SK-N-SH (cell line): ENCODE results near the gene OCEL1. TPM values are rescaled to one million over a fixed set of nuclear protein-coding genes. Genes with fewer than 3 reads are reported as not detected.

Experiments
- CTCF ChIA-PET: fragments of 300-600, 350-600 bp; formaldehyde crosslinking; extraction: SDS; loops from one replicate; lab custom pipeline; 2021; lab: Yijun Ruan, JAX
- POLR2A ChIA-PET: fragments of 350-600 bp; sonication (Branson Sonifier 250); formaldehyde crosslinking; extraction: SDS; loops from one replicate; lab custom pipeline; 2020; ENCODE audit warnings: antibody characterized with exemption, inconsistent platforms; lab: Yijun Ruan, JAX
- DNase-seq: peaks from one replicate; pipeline ENCODE4 v3.0.0; 2012
- H2AFZ ChIP-seq: fragments of 200-600 bp; sonication (generic); 2 replicates; pipeline ENCODE4 v1.8.1; 2016; ENCODE audit warnings: antibody characterized with exemption, mild to moderate bottlenecking, low read depth
- H3F3A ChIP-seq: fragments of 200-600 bp; sonication (generic); replicated peaks from 2 replicates; pipeline ENCODE3; 2016; ENCODE audit warnings: antibody characterized with exemption, mild to moderate bottlenecking; ENCODE audit not compliant: insufficient read depth
- H3K27ac ChIP-seq, 2 experiments: fragments of 200-500 bp in 1 of 2; fragments of 200-600 bp in 1 of 2; sonication (Bioruptor generic) in 1 of 2; sonication (generic), shearing (Covaris generic) in 1 of 2; 2 replicates each; pipeline versions ENCODE4 v1.5.1 to v1.6.1; 2014 to 2016; ENCODE audit warnings: low read depth in 2 of 2, inconsistent platforms in 1 of 2, low read length in 1 of 2, mild to moderate bottlenecking in 1 of 2, mixed read lengths in 1 of 2
- H3K27me3 ChIP-seq: fragments of 200-600 bp; sonication (generic), shearing (Covaris generic); 2 replicates; pipeline ENCODE4 v1.6.1; 2016; ENCODE audit warnings: mixed run types; ENCODE audit not compliant: insufficient read depth
- H3K36me3 ChIP-seq, 2 experiments: fragments of 200-500 bp in 1 of 2; fragments of 200-600 bp in 1 of 2; sonication (Bioruptor generic) in 1 of 2; sonication (generic) in 1 of 2; replicated peaks in 1 of 2; 2 replicates each; pipeline versions ENCODE3 to v1.5.1; 2014 to 2016; ENCODE audit warnings: low read length in 1 of 2, mild to moderate bottlenecking in 1 of 2; ENCODE audit not compliant: insufficient read depth in 2 of 2, control insufficient read depth in 1 of 2
- H3K4me1 ChIP-seq, 2 experiments: fragments of 200-500 bp in 1 of 2; fragments of 200-600 bp in 1 of 2; sonication (Bioruptor generic) in 1 of 2; sonication (generic), shearing (Covaris generic) in 1 of 2; 2 replicates each; pipeline versions ENCODE4 v1.5.1 to v1.6.1; 2014 to 2016; ENCODE audit warnings: low read depth in 1 of 2, low read length in 1 of 2, mixed run types in 1 of 2; ENCODE audit not compliant: insufficient read depth in 2 of 2, control insufficient read depth in 1 of 2
- H3K4me2 ChIP-seq: fragments of 200-600 bp; sonication (generic), shearing (Covaris generic); 2 replicates; pipeline ENCODE4 v1.6.1; 2017; ENCODE audit warnings: mixed run types
- H3K4me3 ChIP-seq, 2 experiments: fragments of 200-500 bp in 1 of 2; fragments of 200-600 bp in 1 of 2; sonication (Bioruptor generic) in 1 of 2; sonication (generic), shearing (Covaris generic) in 1 of 2; 2 replicates each; pipeline versions ENCODE4 v1.5.1 to v1.8.1; 2014 to 2016; ENCODE audit warnings: low read depth in 2 of 2, inconsistent platforms in 1 of 2, low read length in 1 of 2, mild to moderate bottlenecking in 1 of 2, mixed read lengths in 1 of 2, moderate library complexity in 1 of 2
- H3K79me2 ChIP-seq: fragments of 200-600 bp; sonication (generic); 2 replicates; pipeline ENCODE4 v1.8.1; 2017; ENCODE audit warnings: mild to moderate bottlenecking; ENCODE audit not compliant: insufficient read depth
- H3K9ac ChIP-seq: fragments of 200-600 bp; sonication (generic); 2 replicates; pipeline ENCODE4 v1.6.1; 2017; ENCODE audit warnings: mixed run types
- H3K9me2 ChIP-seq: fragments of 200-600 bp; sonication (generic); 2 replicates; pipeline ENCODE4 v1.6.1; 2017; ENCODE audit warnings: mixed run types
- H3K9me3 ChIP-seq: fragments of 200-600 bp; sonication (generic); 2 replicates; pipeline ENCODE4 v1.6.1; 2017; ENCODE audit warnings: mixed run types, mild to moderate bottlenecking, moderate library complexity
- H4K20me1 ChIP-seq: fragments of 200-600 bp; sonication (generic); 2 replicates; pipeline ENCODE4 v1.6.1; 2017; ENCODE audit warnings: mild to moderate bottlenecking, mixed run types; ENCODE audit not compliant: insufficient read depth
- CHD2 ChIP-seq: fragments of 150-350 bp; IDR thresholded peaks from 2 replicates; pipeline ENCODE4 v1.6.1; 2018; ENCODE audit warnings: low read length; ENCODE audit not compliant: partially characterized antibody
- EP300 ChIP-seq, 2 experiments: IDR thresholded peaks; 2 replicates each; pipeline versions ENCODE4 v1.4.0 to v1.6.1; 2012; ENCODE audit warnings: borderline replicate concordance in 1 of 2, low read depth in 1 of 2, low read length in 1 of 2
- EZH2phosphoT487 ChIP-seq: fragments of 200-600 bp; sonication (generic); IDR thresholded peaks from 2 replicates; pipeline ENCODE4 v1.6.1; 2017; ENCODE audit warnings: low read depth, mixed run types, mild to moderate bottlenecking, antibody characterized with exemption, moderate library complexity, borderline replicate concordance
- FOXJ3 ChIP-seq: sonication (generic); formaldehyde crosslinking; IDR thresholded peaks from 2 replicates; pipeline ENCODE4 v1.5.1; 2020; ENCODE audit warnings: mild to moderate bottlenecking, missing genetic modification reagents
- FOXM1 ChIP-seq: IDR thresholded peaks from 2 replicates; pipeline ENCODE4 v1.4.0; 2012; ENCODE audit warnings: low read depth, mild to moderate bottlenecking
- GABPA ChIP-seq: IDR thresholded peaks from 2 replicates; pipeline ENCODE4 v1.4.0; 2012; ENCODE audit warnings: low read depth, mild to moderate bottlenecking
- MEF2A ChIP-seq: IDR thresholded peaks from 2 replicates; pipeline ENCODE4 v1.4.0; 2012; ENCODE audit warnings: low read depth, borderline replicate concordance
- MXI1 ChIP-seq: IDR thresholded peaks from 2 replicates; pipeline ENCODE4 v1.6.1; 2012; ENCODE audit warnings: mild to moderate bottlenecking, low read depth, low read length, improper control_type of control experiment
- NRF1 ChIP-seq: IDR thresholded peaks from 2 replicates; pipeline ENCODE4 v1.6.1; 2012; ENCODE audit warnings: low read depth, mild to moderate bottlenecking, low read length
- RAD21 ChIP-seq: IDR thresholded peaks from 2 replicates; pipeline ENCODE4 v1.6.1; 2012; ENCODE audit warnings: mild to moderate bottlenecking, low read length
- RFX5 ChIP-seq: IDR thresholded peaks from 2 replicates; pipeline ENCODE4 v1.6.1; 2012; ENCODE audit warnings: mild to moderate bottlenecking, improper control_type of control experiment, low read length
- SMC3 ChIP-seq: IDR thresholded peaks from 2 replicates; pipeline ENCODE4 v1.6.1; 2012; ENCODE audit warnings: low read depth, low read length, improper control_type of control experiment
- TEAD4 ChIP-seq: IDR thresholded peaks from 2 replicates; pipeline ENCODE4 v1.4.0; 2012; ENCODE audit warnings: mild to moderate bottlenecking, borderline replicate concordance; ENCODE audit not compliant: insufficient read depth
- USF1 ChIP-seq: IDR thresholded peaks from 2 replicates; pipeline ENCODE4 v1.4.0; 2012; ENCODE audit warnings: low read depth, borderline replicate concordance
- YY1 ChIP-seq: IDR thresholded peaks from 2 replicates; pipeline ENCODE4 v1.4.0; 2012; ENCODE audit warnings: low read depth, mild to moderate bottlenecking
- WGBS: methylation state at CpG from one replicate; pipeline ENCODE4 v1.1.6; 2017; ENCODE audit warnings: low lambda C conversion rate; 5-methylcytosine and 5-hydroxymethylcytosine counted together
- polyA plus RNA-seq, 3 experiments: library from polyadenylated mRNA; depleted of rRNA; stranded (reverse); fragments of >200 nt; gene quantifications; 2 replicates each; pipeline ENCODE4 v1.2.3, GENCODE V29; 2012
- TF ChIP-seq, protein P1 (sequence below): IDR thresholded peaks from 2 replicates; pipeline ENCODE4 v1.4.0; 2012; ENCODE audit warnings: low read depth
- TF ChIP-seq, protein P2 (sequence below): fragments of 200-600 bp; sonication (generic); IDR thresholded peaks from 2 replicates; pipeline ENCODE4 v1.6.1; 2017; ENCODE audit warnings: antibody characterized with exemption, mild to moderate bottlenecking, moderate library complexity

The OCEL1 gene
- polyA plus RNA-seq, 1 of the 3 experiments (the other 2 are of a cell fraction), result 9.8 TPM

DNA sequence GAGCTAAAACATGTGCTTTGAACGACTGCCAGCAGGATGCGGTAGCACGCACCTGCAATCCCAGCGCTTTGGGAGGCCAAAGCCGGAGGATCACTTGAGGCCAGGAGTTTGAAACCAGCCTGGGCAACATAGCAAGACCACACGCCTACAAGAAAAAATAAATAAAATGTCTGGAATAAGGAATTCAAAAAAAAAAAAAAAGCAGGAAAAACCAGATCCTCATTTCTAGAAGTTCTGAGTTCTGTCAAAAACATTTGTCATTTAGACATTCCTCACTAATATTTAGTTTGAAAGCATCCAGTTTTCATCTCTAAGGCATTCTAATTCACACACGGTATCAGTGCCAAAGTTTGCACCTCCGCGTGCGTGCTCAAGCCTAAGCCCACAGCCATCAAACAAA is 47.7 kb upstream of the OCEL1 start:
- Histone ChIP-seq H3K9ac (no peak overlapping the region), H3K27ac (no peak overlapping the region), H4K20me1 (no peaks in the 10 kb centered on the region), H3K4me2 (no peak overlapping the region), H2AFZ (no peak overlapping the region), H3K79me2 (peaks cover 2% of the 10 kb centered on the region; the same call in 1 of the 2 replicates), H3K4me1 (no peaks in the 10 kb centered on the region), H3K27me3 (no peaks in the 10 kb centered on the region), H3K9me3 (no peaks in the 10 kb centered on the region), H3K36me3 (peaks cover 10 to 34% of the 10 kb centered on the region in 2 experiments), H3K4me3 (no peak overlapping the region), H3K9me2 (no peaks in the 10 kb centered on the region), H3F3A (no peaks in the 10 kb centered on the region)
- 99% methylated on average over 10 of the region's 10 CpGs for WGBS
- CTCF ChIA-PET, result no interaction called here
- no peak for TF ChIP-seq SMC3
- TF ChIP-seq EZH2phosphoT487, result no peak
- no peak for TF ChIP-seq EP300 (IDR thresholded peaks at IDR 0.05; ENCODE audit: borderline replicate concordance in 1 of 2, low read depth in 1 of 2, low read length in 1 of 2)
- no peak for TF ChIP-seq GABPA
- TF ChIP-seq MXI1, result no peak
- TF ChIP-seq USF1, result no peak
- no peak for TF ChIP-seq FOXJ3 (CRISPR knock-in tag)
- TF ChIP-seq NRF1, result no peak
- no peak for DNase-seq
- POLR2A ChIA-PET, result no interaction called here

DNA sequence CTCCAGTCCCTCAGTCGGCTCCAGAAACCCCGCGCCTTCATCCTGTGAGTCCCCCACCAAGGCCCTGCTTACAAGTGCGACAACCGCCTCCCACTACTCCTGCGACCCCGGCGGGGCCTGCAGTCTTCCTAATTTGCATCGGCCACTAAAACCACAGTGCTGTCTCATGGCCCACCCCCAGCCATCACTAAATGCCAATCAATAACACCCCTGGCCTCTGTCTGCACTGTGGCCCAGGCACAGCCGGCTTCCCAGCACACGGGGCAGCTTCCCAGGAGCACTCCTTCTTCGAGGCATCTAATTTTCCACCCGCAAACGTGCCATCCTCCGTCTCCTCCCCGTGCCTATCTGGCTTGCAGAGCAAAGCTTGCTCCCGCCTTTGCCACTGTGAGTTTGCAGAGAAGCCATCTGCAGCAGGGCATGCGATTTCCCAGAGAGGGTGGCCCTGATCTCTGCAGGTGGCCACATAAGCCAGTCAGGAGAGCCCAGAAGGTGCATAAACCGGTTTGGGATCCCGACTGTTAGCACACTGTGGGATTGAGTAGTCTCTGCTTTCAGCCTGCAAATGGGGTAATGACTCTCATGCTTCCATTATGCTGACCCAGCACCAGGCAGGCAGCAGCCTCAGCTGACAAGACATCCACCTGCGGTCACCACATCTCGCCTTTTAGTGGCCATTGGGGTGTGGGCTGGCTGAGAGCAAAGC is 44.9 kb upstream of the OCEL1 start:
- no peaks in the 10 kb centered on the region for H3K9me2 ChIP-seq
- no peaks in the 10 kb centered on the region for H3K4me1 ChIP-seq
- no peaks in the 10 kb centered on the region for H4K20me1 ChIP-seq
- H3K36me3 ChIP-seq, result peaks cover 25 to 36% of the 10 kb centered on the region in 2 experiments
- no peak overlapping the region for H3K4me2 ChIP-seq
- ChIA-PET CTCF (no interaction called here), POLR2A (no interaction called here)
- over 99% methylated on average over 21 of the region's 22 CpGs for WGBS
- no peaks in the 10 kb centered on the region for H3K27me3 ChIP-seq
- no peak overlapping the region for H3K9ac ChIP-seq
- no peak for TF ChIP-seq MEF2A
- TF ChIP-seq FOXM1, result no peak
- no peak for TF ChIP-seq CHD2
- TF ChIP-seq RAD21, result no peak
- no peak for TF ChIP-seq RFX5
- no peak for TF ChIP-seq YY1
- TF ChIP-seq TEAD4, result no peak
- TF ChIP-seq, protein P1, sequence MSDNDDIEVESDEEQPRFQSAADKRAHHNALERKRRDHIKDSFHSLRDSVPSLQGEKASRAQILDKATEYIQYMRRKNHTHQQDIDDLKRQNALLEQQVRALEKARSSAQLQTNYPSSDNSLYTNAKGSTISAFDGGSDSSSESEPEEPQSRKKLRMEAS, result no peak
- TF ChIP-seq, protein P2, sequence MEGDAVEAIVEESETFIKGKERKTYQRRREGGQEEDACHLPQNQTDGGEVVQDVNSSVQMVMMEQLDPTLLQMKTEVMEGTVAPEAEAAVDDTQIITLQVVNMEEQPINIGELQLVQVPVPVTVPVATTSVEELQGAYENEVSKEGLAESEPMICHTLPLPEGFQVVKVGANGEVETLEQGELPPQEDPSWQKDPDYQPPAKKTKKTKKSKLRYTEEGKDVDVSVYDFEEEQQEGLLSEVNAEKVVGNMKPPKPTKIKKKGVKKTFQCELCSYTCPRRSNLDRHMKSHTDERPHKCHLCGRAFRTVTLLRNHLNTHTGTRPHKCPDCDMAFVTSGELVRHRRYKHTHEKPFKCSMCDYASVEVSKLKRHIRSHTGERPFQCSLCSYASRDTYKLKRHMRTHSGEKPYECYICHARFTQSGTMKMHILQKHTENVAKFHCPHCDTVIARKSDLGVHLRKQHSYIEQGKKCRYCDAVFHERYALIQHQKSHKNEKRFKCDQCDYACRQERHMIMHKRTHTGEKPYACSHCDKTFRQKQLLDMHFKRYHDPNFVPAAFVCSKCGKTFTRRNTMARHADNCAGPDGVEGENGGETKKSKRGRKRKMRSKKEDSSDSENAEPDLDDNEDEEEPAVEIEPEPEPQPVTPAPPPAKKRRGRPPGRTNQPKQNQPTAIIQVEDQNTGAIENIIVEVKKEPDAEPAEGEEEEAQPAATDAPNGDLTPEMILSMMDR, result no peak
- H3K4me3 ChIP-seq, result no peak overlapping the region
- no peak overlapping the region for H2AFZ ChIP-seq
- no peaks in the 10 kb centered on the region for H3K9me3 ChIP-seq
- no peaks in the 10 kb centered on the region for H3K79me2 ChIP-seq
- no peak overlapping the region for H3K27ac ChIP-seq
- DNase-seq, result no peak
- H3F3A ChIP-seq, result no peaks in the 10 kb centered on the region
